Panc1 (cell line): Measurements from ENCODE around the gene CAPN11.

Experiments
- CTCF ChIP-seq: fragments of 450-650 bp; IDR thresholded peaks from 2 replicates; pipeline ENCODE4 v1.5.1; 2017; ENCODE audit warnings: mild to moderate bottlenecking
- POLR2AphosphoS5 ChIP-seq: IDR thresholded peaks from 2 replicates; pipeline ENCODE4 v1.6.1; 2012; ENCODE audit warnings: mild to moderate bottlenecking, low read depth, low read length, moderate library complexity
- REST ChIP-seq, 2 experiments: IDR thresholded peaks; 2 replicates each; pipeline ENCODE4 v1.6.1; 2011 to 2012; ENCODE audit warnings: low read depth in 2 of 2, control low read depth in 1 of 2, low read length in 1 of 2, mild to moderate bottlenecking in 1 of 2, moderate library complexity in 1 of 2; ENCODE audit not compliant: insufficient read depth in 1 of 2
- TCF7L2 ChIP-seq: IDR thresholded peaks from 2 replicates; pipeline ENCODE4 v1.6.1; 2011; ENCODE audit warnings: mild to moderate bottlenecking, low read depth, low read length, inconsistent platforms

- TF ChIP-seq CTCF = no peak
- no peak for TF ChIP-seq TCF7L2
- no peak for TF ChIP-seq REST (IDR thresholded peaks at IDR 0.05; ENCODE audit: insufficient read depth in 1 of 2, low read depth in 2 of 2, low read length in 1 of 2)
- TF ChIP-seq POLR2AphosphoS5 = no peak
Observed at GRCh38 chr6:44211284-44211683, 52.7 kb downstream of the CAPN11 start.
